HT1080 (cell line): ENCODE results near the gene HYDIN. TPM values are rescaled to one million over a fixed set of nuclear protein-coding genes. Genes with fewer than 3 reads are reported as not detected.

Experiments used
- DNase-seq: peaks from one replicate; pipeline ENCODE4 v3.0.0-alpha.2; 2015; ENCODE audit warnings: low read depth
- total RNA-seq: library from RNA; depleted of rRNA; stranded (reverse); fragments of >200 nt; shearing (Covaris generic); gene quantifications from 2 replicates; pipeline ENCODE4 v1.2.3, GENCODE V29; 2014

Gene HYDIN
- total RNA-seq, 1 experiment from 2014 or later: 0.03 TPM

- DNase-seq: no peak
Measured at GRCh38 chr16:70793851-70794502, 436.5 kb downstream of the HYDIN start.

- DNase-seq: no peak
Measured at GRCh38 chr16:70790815-70791214, 439.7 kb downstream of the HYDIN start.

GRCh38 chr16:70789595-70790447 lies 440.7 kb downstream of the HYDIN start:
- DNase-seq: no peak

- DNase-seq: peak; percentile 24
Measured at GRCh38 chr16:70788668-70789594, 441.6 kb downstream of the HYDIN start.

- no peak for DNase-seq
Measured at GRCh38 chr16:70786020-70786755, 444.3 kb downstream of the HYDIN start.

- no peak for DNase-seq
Measured at GRCh38 chr16:70784692-70785555, 445.6 kb downstream of the HYDIN start.

GRCh38 chr16:70782237-70782636 lies 448.3 kb downstream of the HYDIN start:
- no peak for DNase-seq

GRCh38 chr16:70781800-70782199 lies 448.7 kb downstream of the HYDIN start:
- no peak for DNase-seq

GRCh38 chr16:70780546-70780945 lies 450.0 kb downstream of the HYDIN start:
- DNase-seq: no peak

GRCh38 chr16:70779361-70779760 lies 451.2 kb downstream of the HYDIN start:
- DNase-seq: no peak

GRCh38 chr16:70778901-70779309 lies 451.6 kb downstream of the HYDIN start:
- peak; percentile 82 for DNase-seq

GRCh38 chr16:70777973-70778406 lies 452.5 kb downstream of the HYDIN start:
- DNase-seq: peak; percentile 22

GRCh38 chr16:70777496-70777895 lies 453.0 kb downstream of the HYDIN start:
- DNase-seq: no peak

- DNase-seq: no peak
Measured at GRCh38 chr16:70775399-70775798, 455.1 kb downstream of the HYDIN start.

- DNase-seq: no peak
Measured at GRCh38 chr16:70774261-70774660, 456.3 kb downstream of the HYDIN start.

- peak; percentile 29 for DNase-seq
Measured at GRCh38 chr16:70772493-70772892, 458.0 kb downstream of the HYDIN start.

GRCh38 chr16:70770626-70771552 lies 459.6 kb downstream of the HYDIN start:
- peak; percentile 72 for DNase-seq

- DNase-seq: no peak
Measured at GRCh38 chr16:70770291-70770625, 460.3 kb downstream of the HYDIN start.

GRCh38 chr16:70769761-70770160 lies 460.8 kb downstream of the HYDIN start:
- no peak for DNase-seq
